DMS153 treated with DMSO at 0.1 percent for 48 hours (cell line): ENCODE data around the gene GRIK1.

Experiments
- DNase-seq: peaks from one replicate; lab custom pipeline; 2025; ENCODE audit not compliant: unreplicated experiment; lab: John Stamatoyannopoulos, UW

GRIK1 gene

GRCh38 chr21:29721221-29721620 lies 218.6 kb downstream of the GRIK1 start:
- DNase-seq: no peak

GRCh38 chr21:29719521-29719920 lies 220.3 kb downstream of the GRIK1 start:
- no peak for DNase-seq

DNA sequence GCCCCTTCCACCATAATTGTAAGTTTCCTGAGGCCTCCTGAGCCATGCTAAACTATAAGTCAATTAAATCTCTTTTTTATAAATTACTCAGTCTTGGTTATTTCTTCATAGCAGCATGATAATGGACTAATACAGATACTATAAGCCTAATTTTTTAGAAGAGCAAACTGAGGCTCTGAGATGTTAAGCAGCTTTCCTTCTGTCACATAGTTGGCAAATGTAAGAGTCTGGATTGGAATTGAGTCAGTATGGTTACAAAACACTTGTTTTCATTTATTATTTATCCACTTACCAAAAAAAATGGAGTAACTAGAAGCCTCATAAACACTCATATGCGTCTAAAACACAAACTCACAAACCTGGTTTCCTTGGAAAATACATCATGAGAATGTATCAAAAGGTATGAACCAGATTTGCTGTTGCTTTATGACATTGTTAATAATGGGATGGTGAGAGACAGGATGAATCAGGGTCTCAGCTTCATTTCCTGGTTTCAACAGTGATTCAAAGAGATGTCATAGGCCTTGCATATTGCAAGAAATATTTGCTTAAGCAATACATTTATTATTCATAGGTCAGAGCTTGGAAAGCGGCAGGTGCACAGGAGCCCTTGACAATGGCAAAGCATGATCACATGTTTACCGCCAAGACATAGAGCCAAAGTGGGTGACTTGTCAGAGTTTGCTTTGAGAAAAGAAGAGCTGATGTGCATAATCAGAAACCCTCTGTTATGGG lies 221.5 kb downstream of the GRIK1 start:
- peak; percentile 51 for DNase-seq

- DNase-seq: no peak
Observed at GRCh38 chr21:29717659-29718058, 222.1 kb downstream of the GRIK1 start.

- DNase-seq: no peak
Observed at GRCh38 chr21:29716753-29717152, 223.0 kb downstream of the GRIK1 start.

DNA sequence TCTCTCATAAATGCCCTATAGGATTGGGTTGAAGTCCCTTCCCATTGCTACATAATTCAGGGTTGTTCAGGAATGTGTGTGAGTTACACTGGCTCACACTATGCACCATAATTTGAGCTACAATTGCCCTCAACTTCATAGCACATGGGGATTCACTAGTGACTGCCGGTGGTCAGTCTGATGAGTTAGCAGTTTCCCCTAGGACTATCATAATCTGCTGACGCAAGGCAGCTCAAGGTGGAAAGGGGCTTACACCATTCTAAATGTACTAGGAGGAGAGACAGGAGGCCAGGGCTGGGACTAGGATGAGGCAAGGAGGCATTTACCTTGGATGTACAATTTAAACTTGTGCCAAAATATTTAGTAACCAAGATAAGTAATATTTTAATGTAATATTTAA lies 224.7 kb downstream of the GRIK1 start:
- DNase-seq: no peak

GRCh38 chr21:29712818-29713217 lies 227.0 kb downstream of the GRIK1 start:
- no peak for DNase-seq

DNA sequence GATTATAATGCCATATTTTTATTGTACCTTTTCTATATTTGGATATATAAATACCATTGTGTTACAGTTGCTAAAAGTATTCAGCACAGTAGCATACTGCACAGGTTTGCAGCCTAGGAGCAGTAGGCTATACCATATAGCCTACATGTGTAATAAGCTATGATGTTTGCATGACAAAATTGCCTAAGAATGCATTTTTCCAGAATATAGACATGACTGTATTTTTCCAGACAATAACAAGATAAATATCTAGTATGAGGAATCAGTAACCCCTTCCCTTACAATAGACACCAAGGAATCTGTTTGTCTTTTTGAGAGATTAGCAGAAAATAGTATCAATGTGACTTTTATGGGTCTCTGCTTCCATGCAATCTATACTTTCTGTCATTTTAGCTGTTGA lies 228.6 kb downstream of the GRIK1 start:
- no peak for DNase-seq

- DNase-seq: no peak
Observed at GRCh38 chr21:29710498-29710897, 229.3 kb downstream of the GRIK1 start.

DNA sequence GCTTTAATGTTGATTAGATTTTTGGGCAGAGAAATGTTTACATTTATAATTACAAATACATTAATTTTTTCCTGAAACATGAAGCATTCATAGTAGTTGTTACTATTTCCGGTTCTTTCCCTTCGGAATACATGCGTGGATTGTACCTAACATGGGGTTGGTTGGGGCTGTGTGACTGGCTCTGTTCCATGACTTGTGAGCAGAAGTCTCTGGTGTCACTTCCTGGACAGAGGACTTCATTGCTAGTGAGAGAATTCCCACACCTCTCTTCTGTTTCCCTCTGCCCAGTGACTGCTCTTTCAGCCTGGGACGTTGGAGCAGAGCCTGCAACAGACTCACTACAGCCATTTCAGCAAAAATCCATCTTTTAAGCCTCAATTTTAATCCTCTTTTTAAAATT lies 231.4 kb downstream of the GRIK1 start:
- no peak for DNase-seq

DNA sequence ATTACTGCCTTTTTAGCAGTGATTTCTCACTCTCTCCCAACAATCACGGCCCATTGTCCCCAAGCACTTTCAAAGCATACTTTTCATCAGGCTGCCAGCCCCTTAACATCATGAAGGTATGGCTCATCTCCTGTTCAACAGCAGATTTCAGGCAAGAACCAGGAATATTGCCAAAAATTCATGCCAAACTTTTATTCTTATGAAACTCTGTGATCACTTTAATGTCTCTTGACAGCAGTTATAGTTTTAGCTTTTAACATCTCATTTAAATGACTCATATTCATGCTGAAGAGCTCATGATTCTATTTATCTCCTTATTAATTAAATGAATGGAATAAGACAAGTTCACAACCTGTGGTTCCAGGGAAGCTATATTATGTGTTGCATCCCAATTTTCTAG lies 235.1 kb downstream of the GRIK1 start:
- DNase-seq: no peak

DNA sequence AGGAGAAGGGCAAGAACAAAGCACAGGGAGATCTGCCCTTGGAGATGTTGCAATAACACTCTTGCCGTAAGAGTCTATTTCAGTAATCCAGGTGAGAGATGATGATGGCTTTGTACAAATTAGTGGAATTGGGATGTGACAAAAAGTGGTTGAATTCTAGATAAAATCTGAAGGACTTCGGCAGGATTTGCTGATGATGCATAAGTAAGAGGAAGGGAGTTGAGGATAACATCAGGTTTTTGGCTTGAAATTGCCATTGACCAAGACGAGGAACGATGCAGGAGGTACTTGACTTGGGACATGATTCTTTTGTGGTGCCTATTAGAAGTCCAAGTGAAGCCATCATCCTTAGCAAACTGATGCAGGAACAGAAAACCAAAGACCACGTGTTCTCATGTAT lies 238.1 kb downstream of the GRIK1 start:
- DNase-seq: no peak

DNA sequence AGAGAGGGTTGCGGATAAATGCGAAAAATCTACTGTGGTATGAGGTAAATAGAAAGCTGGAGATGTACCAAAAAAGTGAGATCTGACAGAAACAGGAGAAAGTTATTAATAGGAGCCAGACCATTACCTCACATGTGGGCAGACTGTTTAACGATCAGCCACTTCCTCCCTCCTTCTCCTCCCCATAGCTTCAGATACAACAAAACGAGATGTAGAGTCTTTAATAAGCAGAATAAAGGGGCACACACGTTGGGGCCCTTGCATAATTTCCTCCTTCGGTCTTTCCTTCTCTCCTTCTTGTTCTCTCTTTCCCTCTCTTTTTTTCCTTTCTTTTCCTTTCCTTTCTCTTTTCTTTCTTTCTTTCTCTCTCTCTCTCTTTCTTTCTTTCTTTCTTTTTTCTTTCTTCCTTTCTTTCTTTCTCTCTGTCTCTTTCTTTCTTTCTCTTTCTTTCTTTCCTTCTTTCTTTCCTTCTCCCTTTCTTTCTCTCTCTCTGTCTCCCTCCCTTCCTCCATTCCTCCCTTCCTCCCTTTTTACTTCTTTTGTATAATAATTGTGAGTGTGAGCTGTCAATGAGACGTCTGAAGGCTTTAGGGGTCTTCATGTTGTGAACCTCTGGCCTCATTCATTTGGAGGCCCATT lies 242.1 kb downstream of the GRIK1 start:
- no peak for DNase-seq

DNA sequence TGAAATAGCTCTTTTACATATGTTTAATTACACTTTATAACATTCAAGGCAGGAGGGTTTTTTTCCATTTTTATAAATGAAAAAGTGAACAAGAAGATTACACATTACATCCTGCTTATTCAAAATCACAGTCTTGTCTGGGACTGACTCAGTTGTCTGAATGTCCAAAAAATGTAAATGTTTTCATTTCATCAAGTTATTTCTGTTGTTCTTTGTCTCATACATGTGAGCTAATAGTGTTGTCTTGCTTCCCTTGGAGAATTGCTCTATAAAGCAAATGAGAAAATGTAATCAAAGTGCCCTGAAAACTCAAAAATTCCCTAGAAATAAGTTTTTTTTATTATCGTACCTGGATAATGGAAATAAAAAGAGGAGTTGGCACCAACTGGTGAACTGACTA lies 242.9 kb downstream of the GRIK1 start:
- DNase-seq: no peak

GRCh38 chr21:29691616-29692491 lies 247.9 kb downstream of the GRIK1 start:
- DNase-seq: no peak

DNA sequence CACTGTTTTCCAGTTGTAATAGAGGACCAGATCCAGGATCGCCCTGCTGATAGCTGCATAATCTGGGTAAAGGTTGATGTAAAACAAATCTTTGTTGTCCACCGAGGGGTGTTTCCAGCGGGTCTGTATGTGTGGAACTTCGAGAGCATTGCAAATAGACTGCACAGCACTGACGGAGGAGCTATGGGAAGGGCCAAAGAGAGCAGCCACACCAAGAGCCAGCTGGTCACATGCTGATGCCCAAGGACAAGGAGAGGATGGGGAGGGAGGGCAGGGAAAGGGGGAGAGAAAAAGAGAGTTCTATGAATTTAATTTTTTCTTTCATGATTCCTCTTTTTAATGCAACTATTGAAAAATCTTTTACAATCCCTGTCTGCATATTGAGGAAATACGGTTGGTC lies 250.0 kb downstream of the GRIK1 start:
- no peak for DNase-seq

- no peak for DNase-seq
Observed at GRCh38 chr21:29684106-29684505, 255.7 kb downstream of the GRIK1 start.

- DNase-seq: no peak
Observed at GRCh38 chr21:29682800-29683199, 257.0 kb downstream of the GRIK1 start.

GRCh38 chr21:29680273-29680672 lies 259.5 kb downstream of the GRIK1 start:
- no peak for DNase-seq

GRCh38 chr21:29678626-29679025 lies 261.2 kb downstream of the GRIK1 start:
- DNase-seq: no peak

GRCh38 chr21:29677326-29677725 lies 262.5 kb downstream of the GRIK1 start:
- DNase-seq: no peak

DNA sequence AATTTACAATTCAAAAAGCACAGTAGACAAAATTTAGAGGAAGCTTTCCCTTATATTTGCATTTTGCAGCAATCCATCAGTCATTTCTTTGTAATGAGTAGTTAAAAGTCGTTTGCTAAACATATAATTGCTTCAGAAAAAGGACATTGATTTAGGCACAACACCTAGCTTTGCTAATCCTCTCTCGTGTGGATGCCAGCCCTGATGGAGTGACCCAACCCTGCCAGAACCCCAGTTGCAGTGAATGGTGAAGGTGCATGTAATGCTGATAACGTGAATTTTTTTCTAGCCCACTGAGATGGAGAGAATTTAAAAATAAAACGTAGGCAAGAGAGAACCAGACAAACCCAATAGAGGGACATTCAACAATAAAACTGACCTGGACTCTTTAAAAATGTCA lies 263.4 kb downstream of the GRIK1 start:
- DNase-seq: no peak
